GM19238 (cell line): Measurements from ENCODE around the gene TAMALIN.
A peak's percentile ranks its signal among the peaks of the same experiment; 100 is the strongest.

ENCODE experiments used
- DNase-seq: peaks from one replicate; pipeline ENCODE4 v3.0.0; 2011; ENCODE audit warnings: low spot score; ENCODE audit not compliant: insufficient read length

Gene TAMALIN

DNA sequence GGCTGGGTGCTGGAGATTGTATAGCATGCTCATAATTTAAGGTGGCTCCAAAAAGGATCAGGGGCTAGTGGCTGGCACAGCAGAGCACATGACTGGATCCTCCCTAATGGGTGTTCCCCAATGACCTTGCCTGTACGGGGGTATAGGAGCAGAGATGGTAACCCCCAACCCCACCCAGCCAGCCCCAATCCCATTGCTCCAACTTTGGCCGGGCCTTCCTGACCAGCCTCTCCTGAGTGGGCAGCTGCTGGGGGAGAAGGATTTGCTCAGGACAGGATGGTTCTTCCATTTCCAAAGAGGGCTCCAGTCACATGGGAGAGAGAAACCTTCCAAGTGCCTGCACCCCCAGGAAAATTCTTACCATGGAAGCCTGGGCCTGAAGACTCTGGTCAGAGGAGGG lies 29.2 kb downstream of the TAMALIN start:
- no peak for DNase-seq

DNA sequence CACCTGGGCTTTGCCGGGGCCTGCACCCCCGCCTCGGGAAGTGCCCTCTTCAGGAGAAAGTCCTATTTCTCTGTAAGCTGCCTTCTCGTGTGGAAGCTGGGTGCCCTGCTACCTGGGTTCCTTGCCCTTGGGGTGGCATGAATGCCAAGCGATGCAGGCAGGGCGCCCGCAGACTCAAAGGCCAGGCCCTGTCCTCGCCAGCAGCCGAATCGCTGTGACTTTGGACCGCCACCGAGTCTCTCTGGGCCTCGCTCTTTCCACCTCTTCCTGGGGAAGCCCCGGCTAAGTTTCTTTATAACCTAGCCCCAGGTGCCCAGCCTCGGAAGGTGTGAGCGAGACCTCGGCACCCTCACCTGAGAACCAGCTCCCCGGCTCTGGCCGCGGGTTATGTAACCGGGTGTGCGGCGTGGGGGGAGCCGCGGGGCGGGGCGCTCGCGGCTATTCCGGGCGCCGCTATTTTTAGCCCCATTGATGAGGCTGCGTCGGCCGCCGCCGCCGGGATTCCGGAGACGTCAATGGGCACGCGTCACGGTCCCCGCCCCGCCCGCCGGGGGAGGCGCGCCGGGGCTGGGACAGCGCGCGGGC lies 29.9 kb downstream of the TAMALIN start:
- DNase-seq, result peak; percentile 73

DNA sequence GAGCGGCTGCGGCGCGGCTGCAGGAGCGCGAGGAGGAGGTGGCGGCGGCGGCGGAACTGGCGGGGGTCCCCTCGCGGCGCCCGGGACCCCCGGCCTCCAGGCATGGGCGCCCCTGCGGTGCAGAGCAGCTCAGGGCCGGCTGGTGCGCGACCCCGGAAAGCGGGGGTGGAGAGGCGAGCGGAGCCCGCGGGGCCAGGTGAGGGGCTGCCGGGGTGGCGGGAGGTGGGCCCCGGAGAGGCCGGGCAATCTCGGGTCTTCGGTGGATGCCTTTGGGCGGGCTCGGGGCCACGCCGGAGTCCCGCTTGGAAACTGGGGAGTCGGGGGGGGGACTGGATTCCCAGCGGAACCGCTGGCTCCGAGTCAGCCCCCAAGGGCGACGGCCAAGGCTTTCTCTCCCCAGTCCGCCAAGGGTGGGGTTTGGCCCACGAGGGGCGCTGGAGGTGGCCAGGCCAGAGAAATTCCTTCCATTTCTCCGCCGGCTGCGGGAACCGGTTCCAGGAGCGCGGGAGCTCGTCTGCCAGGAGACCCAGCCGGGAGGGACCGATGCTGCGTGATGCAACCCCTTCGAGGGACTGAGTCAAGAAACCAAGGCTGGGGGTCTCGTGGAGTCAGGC lies 30.6 kb downstream of the TAMALIN start:
- no peak for DNase-seq

DNA sequence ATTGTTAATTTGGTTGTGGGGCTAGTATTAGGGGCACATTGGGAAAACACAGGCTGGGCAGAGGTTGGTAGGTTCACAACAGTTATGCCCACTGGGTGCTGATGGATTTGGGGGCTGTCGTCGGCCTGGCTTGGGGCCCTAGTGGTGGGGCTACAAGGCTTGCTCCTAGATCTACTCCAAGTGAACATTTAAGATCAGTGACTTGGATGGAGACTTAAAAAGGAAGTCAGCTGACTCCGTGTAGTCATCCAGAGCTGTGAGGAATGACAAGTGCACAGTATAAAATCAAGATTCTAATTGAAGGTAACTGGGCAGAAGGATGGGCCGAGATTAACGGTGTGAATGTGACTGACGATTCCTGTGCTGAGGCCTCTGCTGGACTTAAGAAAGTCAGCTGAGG lies 31.7 kb downstream of the TAMALIN start:
- DNase-seq, result no peak

DNA sequence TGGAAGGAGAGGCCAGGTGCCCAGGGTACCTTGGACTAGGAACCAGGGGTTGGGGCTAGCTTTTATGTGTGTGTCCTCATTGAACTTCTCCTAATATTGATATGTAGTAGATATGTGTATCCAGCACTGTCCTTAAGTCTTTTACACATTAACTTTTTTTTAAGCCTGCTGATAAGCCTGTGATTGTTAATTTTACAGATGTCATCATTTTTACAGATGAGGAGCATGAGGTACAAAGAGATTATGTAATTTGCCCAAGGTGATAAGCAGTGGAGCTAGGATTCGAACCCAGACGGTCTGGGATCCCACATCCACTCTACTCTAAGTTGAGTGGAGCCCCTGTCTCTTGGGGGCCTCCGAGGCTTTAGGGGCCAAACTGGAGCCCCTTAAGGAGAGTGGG lies 34.3 kb downstream of the TAMALIN start:
- no peak for DNase-seq

DNA sequence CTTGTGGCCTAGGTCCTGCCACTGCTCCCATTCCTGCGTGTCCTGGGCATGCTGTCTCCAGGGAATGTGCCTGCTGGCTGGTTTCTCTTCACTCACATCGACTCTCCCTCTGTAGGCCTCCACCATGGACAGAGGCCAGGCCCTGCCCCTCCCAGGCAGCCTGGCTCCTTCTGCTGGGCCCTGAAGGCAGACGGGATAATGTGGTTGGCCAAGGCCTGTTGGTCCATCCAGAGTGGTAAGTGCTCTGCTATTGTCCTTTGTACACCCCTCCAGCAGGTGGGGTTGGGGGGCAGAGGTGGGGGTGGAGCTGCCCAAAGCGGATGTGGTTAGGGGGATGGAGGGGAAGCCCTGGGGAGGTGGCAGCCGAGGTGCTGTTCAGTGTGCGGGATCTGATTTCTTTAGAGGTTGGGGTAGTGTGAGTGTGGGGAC lies 35.0 kb downstream of the TAMALIN start:
- DNase-seq, result peak; percentile 58

DNA sequence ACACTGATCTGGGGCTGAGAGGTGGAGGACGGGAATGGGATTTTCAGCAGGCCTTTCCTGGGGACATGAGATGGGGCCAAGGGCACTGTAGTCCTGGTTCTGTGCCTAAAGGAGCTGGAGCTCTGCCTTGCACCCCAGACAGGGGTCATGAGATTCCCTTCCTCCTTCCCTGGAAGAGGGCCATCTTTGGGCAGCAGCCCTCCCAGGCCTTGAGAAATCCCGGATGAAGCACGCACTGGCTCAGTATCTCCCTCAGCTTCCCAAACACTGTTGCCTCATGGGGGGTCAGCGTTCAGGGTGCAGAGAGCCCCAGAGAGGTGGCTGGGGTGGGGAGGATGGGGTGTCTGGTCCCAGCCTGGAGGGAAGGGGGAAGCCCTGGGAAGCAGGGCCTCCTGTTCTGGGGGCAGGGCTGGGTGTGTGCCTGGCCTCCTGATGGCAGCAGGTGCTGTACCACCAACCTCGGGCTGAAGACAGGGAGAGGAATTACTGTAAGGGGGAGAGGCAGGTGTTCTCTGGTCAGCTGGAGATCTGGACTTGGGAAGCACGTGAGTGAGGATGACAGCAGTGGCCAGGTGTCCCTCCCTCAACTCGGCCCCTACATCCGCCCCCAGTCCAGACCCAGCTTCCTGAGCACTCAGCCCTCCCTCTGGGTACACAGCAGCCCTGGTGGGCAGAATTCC lies 36.1 kb downstream of the TAMALIN start:
- no peak for DNase-seq

DNA sequence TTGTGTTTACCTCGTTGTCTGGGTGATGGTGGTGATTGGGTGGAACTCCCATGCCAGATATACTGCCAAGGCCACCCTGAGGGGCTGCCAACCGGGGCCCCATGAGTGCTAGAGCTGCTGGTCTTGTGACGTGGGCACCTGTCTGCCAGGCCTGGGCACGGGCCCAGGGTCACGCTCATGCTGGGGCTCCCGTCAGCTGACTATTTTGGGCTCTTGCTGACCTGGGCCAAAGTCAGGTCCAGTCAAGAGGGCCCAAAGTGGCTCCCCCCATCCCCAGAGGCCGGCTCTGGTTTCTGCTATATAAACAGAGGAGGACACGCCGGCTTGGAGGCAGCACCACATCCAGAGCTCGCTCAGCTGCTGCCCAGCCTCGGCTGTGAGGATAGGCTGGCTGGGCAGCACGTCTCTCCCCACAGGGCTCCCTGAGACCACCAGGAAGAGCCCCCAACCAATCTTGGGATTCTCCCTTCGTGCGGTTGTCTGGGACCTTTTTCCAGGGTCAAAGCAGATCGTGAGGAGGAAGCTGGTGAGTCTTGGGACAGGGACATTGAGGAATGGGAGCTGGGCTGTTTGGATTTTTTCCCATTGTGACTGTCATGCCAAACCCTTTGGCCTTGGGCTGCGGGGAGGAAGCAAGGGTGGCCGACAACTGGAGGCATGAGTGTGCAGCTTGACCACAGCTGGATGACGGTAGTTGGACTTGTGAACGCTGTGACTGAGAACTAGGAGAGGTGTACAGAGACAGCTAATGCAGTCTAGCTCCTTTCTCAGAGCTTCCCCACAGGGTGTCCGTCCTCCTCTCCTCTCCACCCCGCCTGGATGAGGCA lies 36.9 kb downstream of the TAMALIN start:
- DNase-seq, result no peak

DNA sequence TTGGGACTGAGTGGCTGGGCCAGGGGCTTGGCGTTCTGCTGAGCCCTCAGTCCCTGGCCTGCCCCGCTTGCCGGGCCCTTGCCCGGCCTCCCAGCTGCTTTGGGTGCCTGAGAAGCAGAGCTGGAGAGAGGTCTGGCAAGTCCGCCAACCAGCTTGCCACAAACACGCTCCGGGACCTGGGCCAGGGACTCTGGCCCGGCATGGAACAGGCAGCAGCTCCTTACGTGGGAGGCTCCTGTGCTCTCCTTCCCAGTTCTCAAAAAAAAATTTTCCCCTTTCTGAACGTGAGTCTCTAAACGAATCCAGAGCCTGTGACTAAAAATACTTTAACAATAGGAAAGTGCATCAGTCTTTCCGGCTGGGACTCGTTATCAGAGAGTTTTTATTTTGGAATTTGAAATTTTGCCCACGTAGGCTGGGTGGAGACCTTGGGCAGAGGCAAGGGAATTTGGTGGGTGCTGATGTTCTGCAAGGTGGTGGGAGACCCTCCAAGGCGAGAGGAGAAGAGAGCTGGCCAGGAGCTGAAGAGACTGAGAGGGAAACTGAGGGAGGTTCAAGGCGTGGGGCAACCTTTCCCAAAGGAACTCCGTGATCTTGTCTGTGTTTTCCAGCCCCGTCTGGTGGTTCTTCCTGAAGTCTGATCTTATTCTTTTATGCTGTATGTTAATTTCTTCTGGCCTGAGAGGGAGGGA lies 37.7 kb downstream of the TAMALIN start:
- DNase-seq, result no peak

DNA sequence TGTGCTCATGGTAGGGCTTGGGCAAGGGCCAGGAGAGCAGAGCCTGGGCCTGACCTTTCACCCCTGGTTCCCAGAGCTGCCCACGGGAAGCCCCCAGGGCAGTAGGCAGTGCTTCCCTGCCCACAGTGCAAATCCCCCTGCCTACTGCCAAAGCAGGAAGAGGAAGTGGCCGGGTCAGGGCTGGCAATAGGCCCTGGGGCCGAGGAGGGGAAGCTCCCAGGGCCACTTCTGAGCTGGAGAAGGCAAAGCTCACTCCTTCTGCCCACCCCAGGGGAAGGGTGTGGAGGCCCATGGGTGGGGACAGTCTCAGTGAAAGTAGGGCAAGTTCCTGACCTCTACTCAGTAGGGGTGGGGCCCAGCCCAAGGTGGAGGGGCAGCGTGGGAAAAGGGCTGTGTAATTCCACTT lies 39.1 kb downstream of the TAMALIN start:
- no peak for DNase-seq

DNA sequence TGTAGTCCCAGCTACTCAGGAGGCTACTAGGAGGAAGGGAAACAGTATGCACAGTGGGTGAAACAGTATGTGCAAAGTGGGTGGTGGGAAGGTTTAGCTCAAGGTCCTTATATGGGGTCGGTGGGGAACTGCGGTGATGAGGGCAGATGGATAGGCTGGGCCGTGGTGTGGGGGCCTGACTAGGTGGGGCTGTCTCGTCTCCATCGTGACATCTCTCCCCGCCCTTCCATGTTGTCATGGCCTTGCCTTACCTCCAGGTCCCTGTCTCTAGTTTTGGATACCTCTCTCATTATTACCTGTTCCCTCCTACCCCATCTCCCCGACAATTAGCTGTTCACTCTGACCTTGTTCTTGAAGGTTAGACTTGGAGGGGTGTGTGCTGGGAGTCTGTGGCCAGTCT lies 40.1 kb downstream of the TAMALIN start:
- no peak for DNase-seq

DNA sequence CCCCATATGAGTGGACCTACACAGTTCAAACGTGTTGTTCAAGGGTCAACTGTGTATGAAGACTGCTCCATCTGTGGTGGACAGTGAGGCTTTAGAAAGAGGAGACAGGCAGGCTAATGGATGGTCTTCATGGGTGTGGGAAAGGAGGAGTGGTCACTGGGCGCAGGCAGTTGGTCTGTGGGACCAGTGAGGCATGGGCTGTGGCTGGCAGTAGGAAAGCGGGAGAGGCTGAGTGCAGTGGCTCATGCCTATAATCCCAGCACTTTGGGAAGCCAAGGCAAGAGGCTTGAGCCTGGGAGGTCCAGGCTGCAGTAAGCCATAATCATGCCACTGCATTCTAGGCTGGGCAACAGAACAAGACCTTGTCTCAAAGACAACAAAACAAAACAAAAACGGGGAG lies 42.5 kb downstream of the TAMALIN start:
- DNase-seq, result no peak

DNA sequence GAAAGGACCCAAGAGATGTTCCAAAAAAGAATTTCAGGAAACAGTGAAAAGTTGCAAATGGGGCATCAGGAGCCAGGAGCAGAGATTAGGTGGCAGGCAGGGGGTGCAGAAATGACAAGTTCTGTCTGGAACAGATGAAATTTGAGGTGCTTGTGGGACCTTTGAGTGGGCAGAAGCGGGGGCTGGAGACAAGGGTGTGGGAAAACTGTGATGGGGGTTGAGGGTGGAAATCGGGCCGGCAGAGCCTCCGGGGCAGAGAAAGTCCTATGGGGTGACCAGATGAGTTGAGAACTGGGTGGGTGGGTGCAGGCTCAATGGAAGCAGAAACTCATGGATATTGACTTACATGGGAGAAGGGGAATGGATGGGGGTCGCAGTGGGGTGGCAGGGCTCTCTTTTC lies 42.9 kb downstream of the TAMALIN start:
- no peak for DNase-seq

DNA sequence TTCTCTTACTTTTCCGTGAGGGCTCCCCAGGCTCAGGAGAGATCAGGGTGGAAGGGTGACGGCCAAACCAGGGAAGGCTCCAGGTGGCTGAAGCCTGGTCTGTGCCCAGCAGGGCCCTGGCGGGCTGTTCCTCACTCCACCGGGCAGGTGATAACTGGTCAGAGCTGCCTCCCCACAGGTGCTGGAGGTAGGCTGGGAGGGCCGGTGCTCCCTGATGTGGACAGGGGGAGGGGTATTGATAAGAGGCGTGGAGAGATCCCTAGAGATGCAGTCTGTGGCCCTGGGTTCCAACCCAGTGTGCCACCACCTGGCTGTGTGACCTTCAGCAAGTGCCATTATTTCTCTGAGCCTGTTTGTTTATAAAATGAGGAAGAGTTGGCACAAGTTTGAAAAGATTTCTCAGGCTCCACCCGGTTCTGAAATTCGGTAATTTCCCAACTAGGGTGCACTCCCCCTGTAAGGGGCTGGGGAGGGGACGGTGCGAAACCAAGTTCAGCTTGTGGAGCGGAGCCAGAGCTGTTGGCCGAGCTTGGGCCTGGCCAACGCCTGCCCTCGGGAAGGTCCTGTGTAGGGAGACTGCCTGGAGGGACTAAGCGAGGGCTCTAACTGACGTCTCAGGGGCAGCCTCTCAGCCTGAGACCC lies 43.5 kb downstream of the TAMALIN start:
- no peak for DNase-seq

DNA sequence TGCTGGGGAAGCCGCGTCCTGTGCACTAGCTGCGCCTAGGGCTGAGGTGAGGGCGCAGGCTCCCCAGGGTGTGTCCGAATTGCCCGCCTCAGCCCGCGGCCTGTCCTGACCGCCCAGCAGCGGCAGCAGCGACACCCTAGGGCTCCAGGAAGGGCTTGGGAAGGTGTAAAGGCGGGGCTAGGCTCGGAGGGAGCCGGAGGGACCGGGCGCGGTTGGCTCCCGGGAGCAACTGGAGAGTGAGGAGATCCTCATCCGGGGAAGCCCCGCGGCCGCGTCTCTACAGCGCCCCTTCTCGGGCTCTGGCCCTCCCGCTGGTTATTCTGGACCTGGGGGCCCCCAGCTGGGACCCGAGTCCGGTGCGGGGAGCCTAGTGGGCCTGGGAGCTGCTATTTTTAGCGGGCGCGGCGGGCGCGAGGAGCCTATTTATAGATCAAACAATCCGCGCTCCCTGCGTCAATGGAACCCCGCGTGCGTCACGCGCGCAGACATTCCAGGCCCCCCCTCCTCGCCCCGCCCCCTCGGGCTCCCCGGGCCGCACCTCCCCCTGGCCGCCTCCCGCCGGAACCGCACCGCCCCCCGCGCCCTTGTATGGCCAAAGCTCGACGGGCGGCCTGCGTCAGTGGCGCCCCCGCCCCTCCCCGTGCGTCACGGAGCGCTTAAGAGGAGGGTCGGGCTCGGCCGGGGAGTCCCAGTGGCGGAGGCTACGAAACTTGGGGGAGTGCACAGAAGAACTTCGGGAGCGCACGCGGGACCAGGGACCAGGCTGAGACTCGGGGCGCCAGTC lies 44.2 kb downstream of the TAMALIN start, which contains the start of gene NR4A1:
TSS of gene NR4A1 (plus strand) at position 685 of the 784 bp plus-strand sequence. CDS start 2,887 bp downstream, outside the sequence.
- DNase-seq, result peak; percentile 96

DNA sequence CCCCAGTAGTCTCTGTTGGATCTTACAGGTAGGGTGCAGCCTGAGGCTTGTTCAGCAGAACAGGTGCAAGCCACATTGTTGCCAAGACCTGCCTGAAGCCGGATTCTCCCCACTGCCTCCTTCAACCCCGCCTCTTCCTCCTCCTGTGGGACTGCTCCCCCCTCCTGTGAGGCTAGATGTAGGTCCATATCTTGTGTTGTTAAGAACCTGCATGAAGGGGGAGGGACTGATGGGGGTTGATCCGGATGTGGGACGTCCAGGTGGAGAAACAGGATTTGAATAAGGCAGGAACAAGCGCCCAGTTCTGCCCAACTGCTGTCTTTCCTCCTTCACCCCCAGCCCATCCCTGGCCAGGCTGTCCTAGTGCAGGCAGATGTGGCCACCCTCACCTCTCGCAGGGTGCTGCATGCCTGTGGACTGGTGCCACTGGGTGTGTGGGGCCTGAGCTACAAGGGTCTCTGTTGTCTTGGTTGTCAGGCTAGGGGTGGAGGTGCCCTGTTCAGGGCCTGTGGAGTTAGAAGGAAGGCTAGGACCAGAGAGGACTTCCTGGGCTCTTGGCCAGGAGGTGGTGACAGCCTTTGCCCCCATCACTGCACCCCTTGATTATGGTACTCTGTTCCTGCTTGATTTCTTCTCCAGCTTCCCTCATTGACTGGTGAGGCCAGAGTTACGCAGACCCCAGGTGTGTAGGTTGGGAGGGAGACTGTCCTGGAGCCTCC lies 45.9 kb downstream of the TAMALIN start:
- no peak for DNase-seq

DNA sequence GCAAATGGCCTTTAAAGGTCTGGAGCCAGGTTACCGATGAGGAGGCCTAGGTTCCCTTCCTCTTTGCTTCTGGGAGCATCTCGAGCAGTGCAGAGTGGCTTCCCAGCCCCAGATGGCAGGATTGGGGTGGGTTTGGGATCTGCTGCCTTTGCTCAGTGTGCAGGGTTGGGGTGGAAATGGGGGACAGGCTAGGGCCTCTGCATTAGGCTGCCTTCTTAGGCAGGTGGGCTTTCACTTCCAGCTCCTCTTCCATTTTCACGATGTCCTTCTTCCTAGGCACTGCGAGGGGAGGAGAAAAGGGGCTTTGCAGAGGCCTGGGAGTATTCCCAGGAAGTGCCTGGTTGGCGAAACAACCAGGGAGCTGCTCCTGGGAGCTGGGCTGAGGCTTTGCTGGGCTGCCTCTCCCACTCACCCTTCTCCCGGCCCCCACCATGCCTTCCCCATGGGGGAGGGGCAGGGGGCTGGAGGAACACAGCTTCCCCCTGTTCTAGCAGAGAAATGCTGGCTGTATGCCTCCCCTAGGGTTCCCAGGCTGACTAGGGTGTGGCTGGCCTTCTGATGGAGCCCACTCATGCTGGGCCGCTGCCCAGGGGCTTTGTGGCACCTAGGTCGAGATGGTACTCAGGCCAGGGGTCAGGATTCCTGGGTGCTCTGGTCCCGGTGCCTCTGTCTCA lies 46.9 kb downstream of the TAMALIN start:
- DNase-seq, result no peak

DNA sequence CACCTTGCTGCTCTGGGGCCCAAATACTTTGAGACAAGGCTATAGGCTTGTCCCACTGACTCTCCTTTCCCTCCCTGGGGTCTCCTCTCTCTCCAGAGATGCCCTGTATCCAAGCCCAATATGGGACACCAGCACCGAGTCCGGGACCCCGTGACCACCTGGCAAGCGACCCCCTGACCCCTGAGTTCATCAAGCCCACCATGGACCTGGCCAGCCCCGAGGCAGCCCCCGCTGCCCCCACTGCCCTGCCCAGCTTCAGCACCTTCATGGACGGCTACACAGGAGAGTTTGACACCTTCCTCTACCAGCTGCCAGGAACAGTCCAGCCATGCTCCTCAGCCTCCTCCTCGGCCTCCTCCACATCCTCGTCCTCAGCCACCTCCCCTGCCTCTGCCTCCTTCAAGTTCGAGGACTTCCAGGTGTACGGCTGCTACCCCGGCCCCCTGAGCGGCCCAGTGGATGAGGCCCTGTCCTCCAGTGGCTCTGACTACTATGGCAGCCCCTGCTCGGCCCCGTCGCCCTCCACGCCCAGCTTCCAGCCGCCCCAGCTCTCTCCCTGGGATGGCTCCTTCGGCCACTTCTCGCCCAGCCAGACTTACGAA lies 47.6 kb downstream of the TAMALIN start:
- no peak for DNase-seq
